ENCODE results near the gene ADGRV1.
"Not testable (repeated sequence)": the region's sequence is repeated elsewhere in the genome, so short reads cannot be mapped to it uniquely, and the experiment has no call there.

Gene ADGRV1

GRCh38 chr5:90957906-90958305, 399.3 kb downstream of the ADGRV1 start:
- DNase-seq, result no peak

DNA sequence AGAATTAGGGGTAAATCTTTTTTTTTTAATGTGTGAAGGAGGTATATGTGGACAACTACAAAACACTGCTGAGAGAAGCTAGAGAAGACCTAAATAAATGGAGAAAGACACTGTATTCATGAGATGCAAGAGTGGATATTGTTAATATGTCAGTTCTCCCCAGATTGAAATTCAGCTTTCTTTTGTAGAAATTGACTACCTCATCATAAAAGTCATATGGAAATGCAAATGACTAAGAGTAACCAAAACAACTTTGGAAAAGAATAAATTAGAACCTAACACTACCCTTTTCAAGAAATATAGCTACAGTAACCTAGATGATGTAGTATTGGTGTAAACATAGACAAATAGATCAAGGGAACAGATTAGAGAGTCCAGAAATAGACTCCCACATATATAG, 400.7 kb downstream of the ADGRV1 start:
- no peak for DNase-seq

- no peak for DNase-seq
Observed at GRCh38 chr5:90962481-90962880, 403.9 kb downstream of the ADGRV1 start.

- DNase-seq, result no peak
Observed at GRCh38 chr5:90965110-90965685, 406.6 kb downstream of the ADGRV1 start.

DNA sequence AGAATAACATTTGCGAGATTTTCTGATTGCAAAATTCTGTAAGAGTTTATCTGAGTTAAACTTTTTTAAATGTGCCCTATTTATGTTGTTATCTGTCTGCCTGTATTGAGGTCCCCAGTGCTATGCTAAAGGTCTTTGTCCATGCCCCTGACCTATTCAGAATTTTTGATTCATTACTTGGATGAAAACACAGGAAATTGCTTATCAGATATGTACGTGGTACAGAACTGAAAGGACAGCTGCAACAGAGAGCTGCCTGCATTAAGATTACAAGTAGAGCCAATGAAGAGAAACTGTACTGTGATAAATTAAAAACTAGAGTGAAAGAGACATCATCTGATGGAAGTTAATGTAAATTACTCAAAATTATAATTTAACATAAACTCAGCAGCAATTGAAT, 408.8 kb downstream of the ADGRV1 start:
- no peak for DNase-seq

- DNase-seq, result no peak
Observed at GRCh38 chr5:90967851-90968250, 409.3 kb downstream of the ADGRV1 start.

- no peak for DNase-seq
Observed at GRCh38 chr5:90968319-90968718, 409.7 kb downstream of the ADGRV1 start.

DNA sequence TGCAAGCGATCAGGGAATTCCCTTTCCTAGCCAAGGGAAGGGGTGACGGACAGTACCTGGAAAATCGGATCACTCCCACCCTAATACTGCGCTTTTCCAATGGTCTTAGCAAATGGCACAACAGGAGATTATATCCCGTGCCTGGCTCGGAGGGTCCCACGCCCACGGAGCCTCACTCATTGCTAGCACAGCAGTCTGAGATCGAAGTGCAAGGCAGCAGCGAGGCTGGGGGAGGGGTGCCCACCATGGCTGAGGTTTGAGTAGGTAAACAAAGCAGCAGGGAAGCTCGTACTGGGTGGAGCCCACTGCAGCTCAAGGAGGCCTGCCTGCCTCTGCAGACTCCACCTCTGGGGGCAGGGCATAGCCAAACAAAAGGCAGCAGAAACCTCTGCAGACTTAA, 411.3 kb downstream of the ADGRV1 start:
- not testable (repeated sequence) for DNase-seq

- DNase-seq, result no peak
Observed at GRCh38 chr5:90981177-90981576, 422.6 kb downstream of the ADGRV1 start.

DNA sequence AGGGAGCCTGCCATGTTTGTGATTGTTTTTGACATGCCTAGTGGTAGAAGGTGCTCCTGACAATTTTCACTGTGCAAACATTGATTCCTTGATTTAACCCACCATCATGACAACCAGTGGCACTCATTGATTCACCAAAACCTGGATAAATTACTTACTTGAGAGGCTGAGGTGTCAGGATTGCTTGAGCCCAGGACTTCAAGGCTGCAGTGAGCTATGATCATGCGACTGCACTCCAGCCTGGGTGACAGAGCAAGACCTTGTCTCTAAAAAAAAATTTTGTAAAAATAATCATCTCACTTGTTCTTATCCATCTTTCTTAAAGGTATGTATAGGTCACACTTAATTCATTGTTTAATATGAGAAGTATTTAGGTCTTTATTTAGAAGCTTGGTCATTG, 423.2 kb downstream of the ADGRV1 start:
- DNase-seq, result no peak

DNA sequence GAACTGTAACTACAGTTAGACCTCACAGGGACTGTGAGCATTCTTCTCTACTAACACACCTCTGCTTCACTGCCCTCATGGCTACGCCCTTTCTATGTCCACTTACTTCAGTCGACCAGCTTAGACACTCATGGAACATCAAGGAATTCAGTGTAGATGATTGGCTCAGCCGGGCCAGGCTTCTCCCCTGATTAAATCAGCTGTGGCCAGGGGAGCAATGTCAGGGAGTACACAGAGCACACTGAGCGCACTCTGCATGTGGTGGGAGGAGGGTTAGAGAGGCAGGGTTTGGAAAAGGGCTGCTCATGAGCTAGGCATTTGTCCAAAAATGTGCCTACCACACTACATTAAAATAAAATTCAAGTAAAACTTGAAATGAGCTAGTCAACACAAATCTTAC, 424.0 kb downstream of the ADGRV1 start:
- DNase-seq, result no peak

DNA sequence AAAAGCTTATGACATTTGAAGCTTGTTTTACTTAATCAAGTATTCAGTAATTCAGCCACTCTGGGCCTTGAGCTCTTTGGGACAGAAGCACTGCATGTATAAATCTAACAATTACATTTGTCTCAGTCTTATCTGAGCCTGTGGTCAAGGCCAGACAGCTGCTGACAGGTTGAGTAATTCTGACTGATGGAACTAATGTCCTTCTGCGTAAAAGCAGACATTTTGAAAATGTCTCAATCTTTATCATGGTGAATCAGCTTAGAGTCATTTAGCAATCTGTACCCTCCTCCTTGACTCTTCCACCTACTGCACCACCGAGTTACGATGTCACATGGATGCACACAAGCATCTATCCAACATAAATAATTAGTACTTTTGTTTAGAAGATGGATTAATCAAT, 424.6 kb downstream of the ADGRV1 start:
- DNase-seq, result no peak

- DNase-seq, result no peak
Observed at GRCh38 chr5:90983711-90984124, 425.1 kb downstream of the ADGRV1 start.

GRCh38 chr5:90985341-90985740, 426.7 kb downstream of the ADGRV1 start:
- no peak for DNase-seq

GRCh38 chr5:90987726-90988125, 429.1 kb downstream of the ADGRV1 start:
- DNase-seq, result no peak

DNA sequence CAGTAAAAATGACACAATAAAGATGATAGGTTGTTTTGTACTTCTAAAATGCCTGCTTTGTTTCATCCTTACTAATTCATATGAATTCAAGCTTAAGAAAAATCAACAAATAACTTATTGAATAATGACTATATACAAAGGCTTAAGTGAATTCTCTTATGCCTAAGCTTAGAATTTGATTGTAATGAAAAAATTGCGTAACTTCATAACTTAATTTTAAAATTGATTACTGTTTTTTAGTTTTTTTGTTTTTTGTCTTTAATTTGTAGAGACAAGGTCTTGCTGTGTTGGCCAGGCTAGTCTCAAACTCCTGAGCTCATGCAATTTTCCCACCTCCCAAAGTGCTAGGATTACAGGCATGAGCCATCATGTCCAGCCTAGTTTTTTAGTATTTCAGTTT, 432.6 kb downstream of the ADGRV1 start:
- no peak for DNase-seq

DNA sequence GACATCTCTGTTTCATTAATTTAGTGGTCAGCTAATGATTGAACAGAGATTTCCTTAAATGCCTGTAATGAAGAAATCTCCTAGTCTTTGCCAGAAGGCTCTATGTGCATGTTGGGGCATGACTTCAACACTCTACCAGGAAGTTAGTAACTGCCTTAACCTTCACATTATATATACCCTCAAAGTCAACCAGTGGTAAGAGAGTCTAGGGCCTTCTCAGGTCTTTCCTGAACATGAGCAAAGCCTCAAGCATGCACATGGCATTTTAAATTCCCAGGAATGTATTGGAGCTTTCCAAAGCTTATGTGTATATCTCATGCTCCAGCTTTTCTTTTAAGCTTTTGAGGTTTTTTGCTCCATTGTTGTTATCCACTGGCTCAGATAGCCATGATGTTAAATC, 436.2 kb downstream of the ADGRV1 start:
- no peak for DNase-seq

- DNase-seq, result no peak
Observed at GRCh38 chr5:90996089-90996488, 437.5 kb downstream of the ADGRV1 start.

DNA sequence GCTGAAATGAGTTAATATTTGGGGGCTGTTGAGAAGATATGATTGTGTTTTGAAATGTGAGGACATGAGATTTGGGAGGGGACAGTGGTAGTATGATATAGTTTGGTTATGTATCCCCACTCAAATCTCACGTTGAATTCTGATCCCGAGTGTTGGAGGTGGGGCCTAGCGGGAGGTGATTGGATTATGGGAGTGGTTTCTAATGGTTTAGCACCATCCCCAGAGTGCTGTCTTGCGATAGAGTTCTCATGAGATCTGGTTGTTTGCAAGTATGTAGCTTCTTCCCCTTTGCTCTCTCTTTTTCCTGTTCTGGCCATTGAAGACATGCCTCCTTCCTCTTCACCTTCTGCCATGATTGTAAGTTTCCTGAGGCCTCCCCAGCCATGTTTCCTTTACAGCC, 438.5 kb downstream of the ADGRV1 start:
- DNase-seq, result no peak

- no peak for DNase-seq
Observed at GRCh38 chr5:91000743-91001142, 442.1 kb downstream of the ADGRV1 start.

DNA sequence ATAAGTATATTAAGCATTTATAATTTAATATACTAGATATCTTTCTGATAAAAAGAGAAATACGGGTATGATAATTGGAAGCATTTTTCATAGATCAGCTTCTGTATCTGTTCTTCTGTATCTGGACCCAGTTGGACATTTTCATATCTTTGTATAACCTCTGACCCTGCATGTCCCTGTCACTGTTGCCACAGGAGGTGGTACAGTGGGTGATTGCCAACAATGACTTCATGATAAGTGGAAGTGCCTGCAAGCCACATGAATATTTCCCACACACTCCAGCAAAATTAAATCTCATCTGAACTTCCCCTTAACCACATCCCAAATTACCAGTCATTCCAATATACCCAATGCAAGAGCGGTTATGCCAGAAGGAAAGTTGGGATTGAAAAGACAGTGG, 448.1 kb downstream of the ADGRV1 start:
- no peak for DNase-seq

- DNase-seq, result no peak
Observed at GRCh38 chr5:91007251-91007650, 448.7 kb downstream of the ADGRV1 start.

GRCh38 chr5:91007780-91008402, 449.3 kb downstream of the ADGRV1 start:
- no peak for DNase-seq

GRCh38 chr5:91010090-91010489, 451.5 kb downstream of the ADGRV1 start:
- DNase-seq, result no peak

GRCh38 chr5:91011029-91011428, 452.4 kb downstream of the ADGRV1 start:
- DNase-seq, result no peak
